ENCODE results near the gene C1QTNF8.

GRCh38 chr16:1061769-1062505 lies 34.1 kb downstream of the C1QTNF8 start:
- TF ChIP-seq POLR2A (IDR thresholded peaks at IDR 0.05; ENCODE audit: low read depth, low read length) (no peak), POLR2AphosphoS5 (IDR thresholded peaks at IDR 0.05; ENCODE audit: low read depth, low read length) (no peak)

Data from GM12892 (cell line).